Measurements from ENCODE around the gene SIPA1.

The SIPA1 gene

GRCh38 chr11:65607614-65608426, 30.1 kb upstream of the SIPA1 start:
- no peak for DNase-seq (ENCODE audit: low read depth)

GRCh38 chr11:65609229-65609628, 28.7 kb upstream of the SIPA1 start:
- DNase-seq (ENCODE audit: low read depth) = no peak

- DNase-seq (ENCODE audit: low read depth) = no peak
Measured at GRCh38 chr11:65609665-65610064, 28.2 kb upstream of the SIPA1 start.

GRCh38 chr11:65610404-65610803, 27.5 kb upstream of the SIPA1 start:
- no peak for DNase-seq (ENCODE audit: low read depth)

- DNase-seq (ENCODE audit: low read depth) = no peak
Measured at GRCh38 chr11:65611028-65611757, 26.7 kb upstream of the SIPA1 start.

- DNase-seq (ENCODE audit: low read depth) = no peak
Measured at GRCh38 chr11:65611758-65612603, 25.9 kb upstream of the SIPA1 start.

- no peak for DNase-seq (ENCODE audit: low read depth)
Measured at GRCh38 chr11:65612691-65613090, 25.2 kb upstream of the SIPA1 start.

- DNase-seq (ENCODE audit: low read depth) = no peak
Measured at GRCh38 chr11:65613091-65613928, 24.6 kb upstream of the SIPA1 start.

- peak; percentile 100 for DNase-seq (ENCODE audit: low read depth)
Measured at GRCh38 chr11:65615229-65615949, 22.5 kb upstream of the SIPA1 start, which contains the start of gene PCNX3. TSS of gene PCNX3 (plus strand) at chr11:65615776. CDS start at chr11:65616312, 536 bp downstream.

- no peak for DNase-seq (ENCODE audit: low read depth)
Measured at GRCh38 chr11:65615950-65616574, 21.8 kb upstream of the SIPA1 start.

GRCh38 chr11:65616575-65617001, 21.3 kb upstream of the SIPA1 start:
- DNase-seq (ENCODE audit: low read depth) = no peak

- no peak for DNase-seq (ENCODE audit: low read depth)
Measured at GRCh38 chr11:65617136-65617850, 20.6 kb upstream of the SIPA1 start.

- DNase-seq (ENCODE audit: low read depth) = no peak
Measured at GRCh38 chr11:65617990-65618751, 19.7 kb upstream of the SIPA1 start.

- DNase-seq (ENCODE audit: low read depth) = no peak
Measured at GRCh38 chr11:65618763-65619162, 19.1 kb upstream of the SIPA1 start.

- no peak for DNase-seq (ENCODE audit: low read depth)
Measured at GRCh38 chr11:65619281-65619928, 18.5 kb upstream of the SIPA1 start.

- DNase-seq (ENCODE audit: low read depth) = no peak
Measured at GRCh38 chr11:65620666-65621065, 17.2 kb upstream of the SIPA1 start.

GRCh38 chr11:65621460-65621859, 16.4 kb upstream of the SIPA1 start:
- no peak for DNase-seq (ENCODE audit: low read depth)

- DNase-seq (ENCODE audit: low read depth) = no peak
Measured at GRCh38 chr11:65622011-65622410, 15.9 kb upstream of the SIPA1 start.
